RKO (cell line): ENCODE measurements around the gene IMP3.
A peak's percentile ranks its signal among the peaks of the same experiment; 100 is the strongest.
"Not testable (repeated sequence)": the region's sequence is repeated elsewhere in the genome, so short reads cannot be mapped to it uniquely, and the experiment has no call there.

Experiments used
- DNase-seq: peaks from one replicate; pipeline ENCODE4 v3.0.0-alpha.2; 2016; ENCODE audit warnings: low spot score

Gene IMP3

DNA sequence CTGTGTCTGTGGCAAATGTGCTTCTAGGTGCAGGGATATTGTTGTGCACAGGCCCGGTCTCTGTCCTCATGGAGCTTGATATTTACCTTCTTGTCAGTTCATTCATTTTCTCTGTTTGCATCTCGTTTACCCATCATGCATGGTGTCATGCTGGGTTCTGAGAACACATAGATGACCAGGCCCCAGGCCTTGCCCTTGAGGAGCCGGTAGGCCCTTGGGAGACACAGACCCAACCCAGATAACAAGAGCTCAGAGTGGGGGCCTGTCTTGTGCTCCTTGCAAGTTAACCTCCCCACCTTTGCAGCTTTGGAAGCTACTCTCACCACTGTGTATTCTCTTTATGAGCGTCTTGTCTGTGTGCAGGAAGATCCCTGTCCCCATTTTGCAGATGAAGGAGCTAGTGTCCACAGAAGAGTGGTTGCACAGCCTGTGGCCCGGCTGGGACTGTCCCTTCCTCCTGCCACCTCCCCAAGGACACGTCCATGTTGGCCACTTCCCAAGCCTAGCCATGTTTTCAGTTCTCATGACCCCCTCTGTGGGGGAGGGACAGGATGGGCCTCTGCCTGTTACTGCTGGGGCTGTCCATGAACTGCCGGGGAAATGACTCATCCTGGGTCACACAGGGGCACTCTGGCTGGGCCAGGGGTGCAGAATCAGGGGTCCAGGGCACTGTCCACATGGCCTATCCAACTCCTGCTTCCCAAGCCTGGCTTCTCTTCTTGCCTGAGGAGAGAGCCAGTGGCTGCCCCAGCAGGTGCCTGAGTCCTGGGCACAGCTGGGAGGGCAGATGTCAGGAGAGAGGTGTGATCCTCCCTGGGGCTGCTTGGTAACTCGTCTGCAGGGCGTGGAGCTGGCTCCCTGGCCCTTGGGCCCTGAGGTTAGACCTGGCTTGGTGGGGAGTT, 11.1 kb upstream of the IMP3 start:
- DNase-seq, result peak; percentile 42

DNA sequence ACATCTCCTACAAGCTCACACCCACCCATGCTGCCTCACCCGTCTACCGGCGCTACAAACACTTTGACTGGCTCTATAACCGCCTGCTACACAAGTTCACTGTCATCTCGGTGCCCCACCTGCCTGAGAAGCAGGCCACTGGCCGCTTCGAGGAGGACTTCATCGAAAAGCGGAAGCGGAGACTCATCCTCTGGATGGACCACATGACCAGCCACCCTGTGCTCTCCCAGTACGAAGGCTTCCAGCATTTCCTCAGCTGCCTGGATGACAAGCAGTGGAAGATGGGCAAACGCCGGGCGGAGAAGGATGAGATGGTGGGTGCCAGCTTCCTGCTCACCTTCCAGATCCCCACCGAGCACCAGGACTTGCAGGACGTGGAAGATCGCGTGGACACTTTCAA, 9.8 kb upstream of the IMP3 start:
- DNase-seq, result no peak

DNA sequence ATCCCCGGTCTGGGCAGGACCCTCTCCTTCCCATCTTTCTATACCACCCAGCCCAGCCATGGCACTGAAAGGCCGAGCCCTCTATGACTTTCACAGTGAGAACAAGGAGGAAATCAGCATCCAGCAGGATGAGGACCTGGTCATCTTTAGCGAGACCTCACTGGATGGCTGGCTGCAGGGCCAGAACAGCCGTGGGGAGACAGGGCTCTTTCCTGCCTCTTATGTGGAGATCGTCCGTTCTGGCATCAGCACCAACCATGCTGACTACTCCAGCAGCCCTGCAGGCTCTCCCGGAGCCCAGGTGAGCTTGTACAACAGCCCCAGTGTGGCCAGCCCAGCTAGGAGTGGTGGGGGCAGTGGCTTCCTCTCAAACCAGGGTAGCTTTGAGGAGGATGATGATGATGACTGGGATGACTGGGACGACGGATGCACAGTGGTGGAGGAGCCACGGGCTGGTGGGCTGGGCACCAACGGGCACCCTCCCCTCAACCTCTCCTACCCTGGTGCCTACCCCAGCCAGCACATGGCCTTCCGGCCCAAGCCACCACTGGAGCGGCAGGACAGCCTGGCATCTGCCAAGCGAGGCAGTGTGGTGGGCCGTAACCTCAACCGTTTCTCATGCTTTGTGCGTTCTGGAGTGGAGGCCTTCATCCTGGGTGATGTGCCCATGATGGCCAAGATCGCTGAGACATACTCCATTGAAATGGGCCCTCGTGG, 9.2 kb upstream of the IMP3 start:
- no peak for DNase-seq

- peak; percentile 61 for DNase-seq
These were observed 8.4 kb upstream of the IMP3 start for GRCh38 chr15:75648156-75649000.

DNA sequence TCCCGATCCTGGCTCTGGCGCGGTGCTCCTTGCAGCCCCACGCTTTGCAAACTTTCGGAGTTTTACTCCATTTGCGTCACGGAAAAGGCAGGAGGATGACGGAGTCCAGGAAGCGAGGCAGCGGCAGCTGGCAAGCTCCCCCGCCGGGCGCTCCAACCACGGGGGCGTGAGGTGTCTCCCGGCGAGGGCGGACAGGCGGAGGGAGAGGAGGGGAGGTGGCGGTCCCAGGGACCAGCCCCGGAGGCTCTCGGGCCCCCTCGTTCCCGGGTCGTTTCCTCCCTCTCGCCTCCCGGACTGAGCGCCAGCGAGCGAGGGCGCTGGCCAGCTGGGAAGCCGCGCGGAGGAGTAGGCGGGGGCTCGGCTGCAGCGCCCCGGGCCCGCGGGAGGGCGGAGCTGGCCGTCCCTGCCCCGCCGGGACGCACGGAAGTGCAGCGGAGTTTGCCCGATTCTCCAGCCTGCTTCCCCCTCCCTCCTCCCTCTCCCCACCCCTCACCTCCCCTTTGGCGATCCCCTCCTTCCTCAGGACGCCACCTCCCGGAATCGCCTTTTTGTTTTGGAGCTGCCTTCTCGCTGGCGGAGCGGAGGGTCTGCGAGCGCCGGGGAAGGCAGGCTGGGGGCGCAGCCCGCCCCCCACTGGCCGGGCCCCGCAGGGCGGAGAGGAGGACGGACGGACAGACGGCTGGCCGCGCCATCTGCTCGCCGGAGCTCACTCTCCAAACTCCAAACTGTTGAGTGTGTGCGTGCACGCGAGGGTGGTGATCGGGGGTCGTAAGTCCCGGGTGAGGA, 7.5 kb upstream of the IMP3 start, which contains the start of gene SNX33:
Gene SNX33 (plus strand): TSS at position 543 of the 786 bp plus-strand sequence. CDS start 1,191 bp downstream, outside the sequence.
- DNase-seq, result peak; percentile 82

DNA sequence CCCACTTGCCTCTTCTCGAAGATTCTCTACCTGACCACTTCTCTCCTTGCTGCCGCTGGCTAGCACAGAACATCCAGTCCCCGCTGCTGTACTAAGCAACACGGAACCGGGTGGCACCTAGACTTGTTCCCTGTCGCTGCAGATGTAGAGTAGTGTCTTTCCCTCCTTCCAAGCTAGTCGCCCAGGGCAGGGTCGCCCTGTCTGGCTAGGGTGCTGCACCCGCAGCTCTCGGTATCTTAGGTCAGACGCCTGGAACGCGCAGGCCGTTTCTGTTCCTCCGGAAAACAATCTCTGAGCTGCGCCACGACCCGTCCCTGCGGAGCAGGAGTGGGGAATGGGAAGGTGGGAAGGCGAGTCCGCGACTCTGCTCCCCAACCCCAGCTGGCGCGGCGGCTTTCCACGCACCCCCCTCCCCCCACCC, 6.9 kb upstream of the IMP3 start:
- DNase-seq, result peak; percentile 28

- no peak for DNase-seq
These were observed 6.3 kb upstream of the IMP3 start for GRCh38 chr15:75646112-75646943.

DNA sequence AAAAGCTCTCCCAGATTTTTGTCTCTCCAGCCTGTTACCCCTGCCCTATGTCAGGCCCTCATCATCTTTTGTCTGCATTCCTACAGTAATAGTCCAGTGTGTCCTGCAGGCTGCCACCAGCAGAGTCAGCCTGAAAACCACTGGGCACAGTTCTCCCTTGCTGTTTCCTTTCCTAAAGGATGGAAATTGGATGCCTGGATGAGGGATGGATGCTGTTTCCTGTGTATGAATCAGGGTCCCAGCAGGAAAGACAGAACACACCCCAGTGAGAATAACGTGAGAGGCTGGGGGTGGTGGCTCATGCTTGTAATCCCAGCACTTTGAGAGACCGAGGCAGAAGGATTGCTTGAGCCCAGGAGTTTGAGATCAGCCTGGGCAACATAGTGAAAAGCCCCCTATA, 4.4 kb upstream of the IMP3 start:
- DNase-seq, result peak; percentile 29

GRCh38 chr15:75641603-75642002, 1.6 kb upstream of the IMP3 start:
- DNase-seq, result no peak

DNA sequence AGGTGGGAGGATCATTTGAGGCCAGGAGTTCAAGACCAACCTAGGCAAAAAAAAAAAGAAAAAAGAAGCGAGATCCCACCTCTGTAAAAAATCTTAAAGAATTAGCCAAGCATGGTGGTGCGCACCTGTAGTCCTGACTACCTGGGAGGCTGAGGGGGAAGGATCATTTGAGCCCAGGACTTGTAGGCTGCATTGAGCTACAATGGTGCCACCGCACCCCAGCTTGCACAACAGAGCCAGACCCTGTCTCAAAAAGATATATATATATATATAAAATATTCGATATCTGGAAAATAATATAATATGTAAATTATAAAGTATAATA, 1.1 kb upstream of the IMP3 start:
- no peak for DNase-seq

- peak; percentile 83 for DNase-seq
These were observed 607 bp upstream of the IMP3 start for GRCh38 chr15:75640483-75641178.

- DNase-seq, result no peak
These were observed 774 bp downstream of the IMP3 start for GRCh38 chr15:75639191-75639708.

GRCh38 chr15:75637245-75638009, 2.6 kb downstream of the IMP3 start:
- no peak for DNase-seq

DNA sequence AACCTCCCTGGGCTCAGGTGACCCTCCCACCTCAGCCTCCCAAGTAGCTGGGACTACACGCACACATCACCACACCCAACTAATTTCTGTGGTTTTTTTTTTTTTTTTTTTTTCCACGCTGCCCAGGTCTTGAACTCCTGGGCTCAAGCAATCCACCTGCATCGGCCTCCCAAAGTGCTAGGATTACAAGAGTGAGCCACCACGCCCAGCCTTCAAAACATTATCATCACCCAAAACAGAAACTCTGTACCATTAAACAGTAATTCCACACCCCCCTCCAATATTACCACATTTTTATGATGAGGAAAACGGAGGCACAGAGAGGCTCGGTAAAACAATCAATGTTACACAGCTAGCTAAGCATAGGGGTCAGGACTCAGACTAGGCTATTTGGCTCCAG, 4.0 kb downstream of the IMP3 start:
- no peak for DNase-seq

DNA sequence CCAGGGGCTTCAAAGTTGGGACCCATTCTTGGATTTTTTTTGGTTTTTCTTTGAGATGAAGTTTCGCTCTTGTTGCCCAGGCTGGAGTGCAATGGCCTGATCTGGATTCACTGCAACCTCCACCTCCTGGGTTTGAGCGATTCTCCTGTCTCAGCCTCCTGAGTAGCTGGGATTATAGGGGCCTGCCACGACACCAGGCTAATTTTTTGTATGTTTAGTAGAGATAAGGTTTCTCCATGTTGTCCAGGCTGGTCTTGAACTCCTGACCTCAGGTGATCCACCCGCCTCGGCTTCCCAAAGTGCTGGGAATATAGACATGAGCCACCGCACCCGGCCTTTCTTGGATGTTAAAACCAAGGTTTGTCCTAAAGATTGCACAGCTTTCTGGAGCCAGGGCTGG, 6.1 kb downstream of the IMP3 start:
- DNase-seq, result not testable (repeated sequence)

- no peak for DNase-seq
These were observed 8.1 kb downstream of the IMP3 start for GRCh38 chr15:75631935-75632334.

DNA sequence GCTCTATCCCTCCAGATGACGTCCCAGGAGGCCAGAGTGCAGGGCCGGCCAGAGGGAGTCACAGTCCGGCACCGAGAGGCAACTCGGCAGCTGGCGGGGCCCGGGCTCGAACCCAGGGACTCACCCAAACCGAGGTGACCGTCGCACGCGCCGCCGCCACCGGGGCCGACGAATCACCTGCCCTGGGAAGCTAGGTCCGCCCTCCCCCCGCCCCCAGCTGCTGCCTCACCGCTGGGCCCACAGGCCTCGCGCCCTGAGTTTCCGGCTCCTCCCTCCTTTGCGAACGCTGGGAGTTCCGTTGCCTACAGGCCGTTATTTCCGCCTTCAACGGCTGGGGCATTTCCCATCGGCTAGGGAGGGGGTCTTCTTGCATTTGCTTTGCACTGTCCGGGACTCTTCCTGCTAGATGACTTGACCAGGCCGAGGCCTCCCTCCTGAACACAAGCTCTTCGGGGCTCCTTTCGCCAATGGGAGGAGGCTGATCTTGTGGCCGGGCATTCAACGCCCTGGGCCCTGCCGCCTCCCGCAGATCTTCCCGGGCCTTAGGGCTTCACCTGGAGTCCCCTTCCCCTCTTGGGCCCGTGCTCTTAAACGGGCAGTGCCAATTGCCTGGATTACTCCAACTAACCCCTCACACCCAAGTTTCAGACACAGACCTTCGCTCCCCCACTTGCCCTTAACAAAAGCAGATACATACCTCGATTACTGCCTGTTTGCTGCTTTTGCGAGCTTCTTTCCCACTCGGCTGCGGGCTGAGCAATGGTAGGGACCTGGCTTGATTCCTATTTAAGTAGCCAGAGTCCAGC, 14.3 kb downstream of the IMP3 start, which contains the start of gene SNUPN:
Gene SNUPN (minus strand): TSS at position 184 of the 806 bp plus-strand sequence. CDS start 4,674 bp downstream, outside the sequence.
- peak; percentile 94 for DNase-seq

GRCh38 chr15:75622505-75622904, 17.5 kb downstream of the IMP3 start:
- no peak for DNase-seq
